Smooth muscle cell (in vitro differentiated cells): ENCODE measurements around the gene C6orf136. TPM values are rescaled to one million over a fixed set of nuclear protein-coding genes. Genes with fewer than 3 reads are reported as not detected.
A peak's percentile ranks its signal among the peaks of the same experiment; 100 is the strongest.

Experiments
- DNase-seq: peaks from one replicate; lab custom pipeline; 2025; ENCODE audit not compliant: unreplicated experiment; lab: John Stamatoyannopoulos, UW
- H2AFZ ChIP-seq: fragments of 200-600 bp; sonication (generic); 2 replicates; pipeline ENCODE4 v1.6.0; 2016; ENCODE audit warnings: antibody characterized with exemption, low read depth, mild to moderate bottlenecking
- H3F3A ChIP-seq: fragments of 200-600 bp; sonication (generic); 2 replicates; pipeline ENCODE4 v1.6.0; 2017; ENCODE audit warnings: antibody characterized with exemption, low read depth
- H3K27ac ChIP-seq: fragments of 200-600 bp; sonication (generic); 2 replicates; pipeline ENCODE4 v1.5.1; 2016; ENCODE audit warnings: low read depth, mild to moderate bottlenecking
- H3K27me3 ChIP-seq: fragments of 200-600 bp; sonication (generic); 2 replicates; pipeline ENCODE4 v1.6.1; 2016; ENCODE audit warnings: low read depth, mild to moderate bottlenecking
- H3K36me3 ChIP-seq: fragments of 200-600 bp; sonication (generic); 2 replicates; pipeline ENCODE4 v1.5.1; 2016; ENCODE audit warnings: low read depth
- H3K4me1 ChIP-seq: fragments of 200-600 bp; sonication (generic); 2 replicates; pipeline ENCODE4 v1.5.1; 2016; ENCODE audit warnings: low read depth
- H3K4me2 ChIP-seq: fragments of 200-600 bp; sonication (generic); 2 replicates; pipeline ENCODE4 v1.6.0; 2016; ENCODE audit warnings: mild to moderate bottlenecking
- H3K4me3 ChIP-seq: fragments of 200-600 bp; sonication (generic); 2 replicates; pipeline ENCODE4 v1.5.1; 2016; ENCODE audit warnings: mild to moderate bottlenecking
- H3K79me2 ChIP-seq: fragments of 200-600 bp; sonication (generic); 2 replicates; pipeline ENCODE4 v1.6.0; 2016; ENCODE audit warnings: low read depth, mild to moderate bottlenecking
- H3K9ac ChIP-seq: fragments of 200-600 bp; sonication (generic); 2 replicates; pipeline ENCODE4 v1.6.0; 2016; ENCODE audit warnings: low read depth
- H3K9me3 ChIP-seq: fragments of 200-600 bp; sonication (generic); replicated peaks from 2 replicates; pipeline ENCODE4 v1.5.1; 2016; ENCODE audit warnings: low read depth
- H4K20me1 ChIP-seq: fragments of 200-600 bp; sonication (generic); 2 replicates; pipeline ENCODE4 v1.6.0; 2016; ENCODE audit warnings: low read depth
- WGBS: methylation state at CpG from one replicate; pipeline ENCODE4 v1.1.7; 2016; ENCODE audit warnings: low lambda C conversion rate; 5-methylcytosine and 5-hydroxymethylcytosine counted together
- polyA plus RNA-seq: library from polyadenylated mRNA; unstranded; fragments of >200 nt; fragmentation: Nextera tagmentation; extraction: Ambion mirVana; gene quantifications from 2 replicates; pipeline ENCODE4 v1.2.1, GENCODE V29; 2016
- total RNA-seq: library from RNA; depleted of rRNA; stranded (reverse); fragments of >200 nt; gene quantifications from 2 replicates; pipeline ENCODE4 v1.2.3, GENCODE V29; 2014
- TF ChIP-seq, protein P1 (sequence below): fragments of 200-600 bp; sonication (generic); IDR thresholded peaks from 2 replicates; pipeline ENCODE4 v1.5.1; 2017; ENCODE audit warnings: borderline replicate concordance, mild to moderate bottlenecking, antibody characterized with exemption; ENCODE audit not compliant: insufficient read depth, poor library complexity, severe bottlenecking

Gene C6orf136
- total and polyA plus RNA-seq, 2 experiments from 2014 or later = 1.8 to 5.3 TPM

DNA sequence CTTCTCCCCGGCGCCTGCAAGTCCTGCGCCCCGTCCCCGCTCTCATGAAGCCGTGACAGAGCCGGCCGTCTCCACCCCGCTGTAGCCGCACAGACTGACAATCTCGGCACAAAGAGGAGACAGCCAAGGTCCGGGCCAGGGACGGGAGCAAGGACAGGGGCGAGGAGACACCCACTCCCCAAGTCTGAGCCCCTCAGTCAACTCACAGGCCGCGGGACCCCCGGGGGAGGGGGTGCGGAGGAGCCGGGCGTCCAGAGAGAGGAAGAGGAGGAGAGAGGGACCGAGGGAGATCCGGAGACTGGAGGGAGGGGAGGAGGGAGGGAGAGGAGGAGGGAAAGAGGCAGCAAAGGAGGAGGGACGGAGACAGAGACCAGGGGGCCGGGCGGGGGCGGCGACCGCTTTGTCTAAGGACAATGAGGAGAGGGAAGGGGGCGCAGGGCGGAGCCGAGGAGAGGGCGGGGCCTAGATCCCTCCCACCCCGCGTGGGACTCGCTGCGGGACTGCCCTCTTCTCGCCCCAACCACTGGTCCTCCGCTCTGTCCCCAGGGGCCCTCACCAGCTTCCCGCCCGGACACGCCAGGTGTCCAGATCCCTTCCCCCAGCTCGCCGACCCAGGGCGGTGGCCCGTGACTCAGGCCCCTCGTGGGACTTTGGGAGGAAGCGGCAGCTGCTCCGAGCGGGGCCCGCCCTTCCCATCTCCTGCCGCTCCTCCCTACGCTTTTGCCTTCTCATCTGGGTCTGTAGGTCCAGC is 40.1 kb downstream of the C6orf136 start:
- Histone ChIP-seq H2AFZ (peak overlapping the region; percentile 52), H3K9ac (peak overlapping the region; percentile 91), H3K79me2 (peaks cover 68% of the 10 kb centered on the region), H3K9me3 (no peaks in the 10 kb centered on the region), H3K36me3 (no peaks in the 10 kb centered on the region), H3K4me1 (peaks cover 50% of the 10 kb centered on the region), H3K27ac (peak overlapping the region; percentile 92), H3K27me3 (no peaks in the 10 kb centered on the region), H3K4me3 (peak overlapping the region; percentile 78), H3K4me2 (peak overlapping the region; percentile 93), H4K20me1 (peaks cover 39% of the 10 kb centered on the region), H3F3A (peaks cover 43% of the 10 kb centered on the region)
- peak; percentile 81 for DNase-seq
- WGBS = 1% methylated on average over 28 of the region's 52 CpGs
- TF ChIP-seq, protein P1, sequence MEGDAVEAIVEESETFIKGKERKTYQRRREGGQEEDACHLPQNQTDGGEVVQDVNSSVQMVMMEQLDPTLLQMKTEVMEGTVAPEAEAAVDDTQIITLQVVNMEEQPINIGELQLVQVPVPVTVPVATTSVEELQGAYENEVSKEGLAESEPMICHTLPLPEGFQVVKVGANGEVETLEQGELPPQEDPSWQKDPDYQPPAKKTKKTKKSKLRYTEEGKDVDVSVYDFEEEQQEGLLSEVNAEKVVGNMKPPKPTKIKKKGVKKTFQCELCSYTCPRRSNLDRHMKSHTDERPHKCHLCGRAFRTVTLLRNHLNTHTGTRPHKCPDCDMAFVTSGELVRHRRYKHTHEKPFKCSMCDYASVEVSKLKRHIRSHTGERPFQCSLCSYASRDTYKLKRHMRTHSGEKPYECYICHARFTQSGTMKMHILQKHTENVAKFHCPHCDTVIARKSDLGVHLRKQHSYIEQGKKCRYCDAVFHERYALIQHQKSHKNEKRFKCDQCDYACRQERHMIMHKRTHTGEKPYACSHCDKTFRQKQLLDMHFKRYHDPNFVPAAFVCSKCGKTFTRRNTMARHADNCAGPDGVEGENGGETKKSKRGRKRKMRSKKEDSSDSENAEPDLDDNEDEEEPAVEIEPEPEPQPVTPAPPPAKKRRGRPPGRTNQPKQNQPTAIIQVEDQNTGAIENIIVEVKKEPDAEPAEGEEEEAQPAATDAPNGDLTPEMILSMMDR = no peak

GRCh38 chr6:30687659-30688431 is 40.9 kb downstream of the C6orf136 start:
- peaks cover 31% of the 10 kb centered on the region for H4K20me1 ChIP-seq
- peak overlapping the region; percentile 92 for H3K27ac ChIP-seq
- no peak for DNase-seq
- peak overlapping the region; percentile 78 for H3K4me3 ChIP-seq
- H3K9ac ChIP-seq = peak overlapping the region; percentile 91
- H3K36me3 ChIP-seq = no peaks in the 10 kb centered on the region
- peaks cover 60% of the 10 kb centered on the region for H3K79me2 ChIP-seq
- peak overlapping the region; percentile 93 for H3K4me2 ChIP-seq
- peaks cover 40% of the 10 kb centered on the region for H3F3A ChIP-seq
- 20% methylated on average over 21 of the region's 22 CpGs for WGBS
- H3K27me3 ChIP-seq = no peaks in the 10 kb centered on the region
- peaks cover 43% of the 10 kb centered on the region for H3K4me1 ChIP-seq
- H3K9me3 ChIP-seq = no peaks in the 10 kb centered on the region
- H2AFZ ChIP-seq = no peak overlapping the region
- TF ChIP-seq, protein P1 = no peak

- Histone ChIP-seq H3K4me1 (peaks cover 35% of the 10 kb centered on the region), H3K79me2 (peaks cover 53% of the 10 kb centered on the region), H3K36me3 (no peaks in the 10 kb centered on the region), H3K4me2 (peak overlapping the region; percentile 93), H3K27ac (peak overlapping the region; percentile 92), H3K4me3 (no peak overlapping the region), H4K20me1 (peaks cover 24% of the 10 kb centered on the region), H2AFZ (no peak overlapping the region), H3K27me3 (no peaks in the 10 kb centered on the region), H3K9me3 (no peaks in the 10 kb centered on the region), H3F3A (peaks cover 33% of the 10 kb centered on the region), H3K9ac (no peak overlapping the region)
- no peak for DNase-seq
- 95% methylated on average over 9 of the region's 9 CpGs for WGBS
- TF ChIP-seq, protein P1 = no peak
These were observed 41.6 kb downstream of the C6orf136 start for GRCh38 chr6:30688569-30688968.
